Skeletal muscle cell (primary cell): ENCODE data around the gene SPESP1.
"Not testable (repeated sequence)": the region's sequence is repeated elsewhere in the genome, so short reads cannot be mapped to it uniquely, and the experiment has no call there.

ENCODE experiments used
- DNase-seq: peaks from one replicate; pipeline ENCODE4 v3.0.0-alpha.2; 2010; ENCODE audit warnings: low read depth
- H3K4me3 ChIP-seq: 2 replicates; pipeline ENCODE4 v1.5.1; 2011; ENCODE audit warnings: low read depth, mild to moderate bottlenecking, control low read depth, low read length, moderate library complexity

Gene SPESP1

DNA sequence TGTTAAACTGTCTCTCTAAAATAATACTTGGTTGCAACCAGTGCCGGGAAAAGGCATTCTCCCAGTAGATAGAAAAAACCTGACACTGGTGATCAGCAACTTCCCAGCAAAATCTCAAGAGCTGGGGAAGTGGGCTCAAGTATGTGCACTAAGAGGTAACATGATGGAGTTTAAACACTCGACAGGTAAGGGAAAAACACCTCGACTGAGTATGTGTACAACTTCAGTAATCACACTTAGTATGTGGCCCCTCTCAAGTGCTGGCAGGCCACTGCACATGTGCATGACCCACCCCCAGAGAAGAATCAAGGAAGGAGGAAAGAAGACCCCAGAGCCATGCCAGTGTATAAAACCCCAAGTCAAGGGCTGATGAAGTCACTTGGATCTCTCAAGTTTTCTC, 27.4 kb downstream of the SPESP1 start:
- H3K4me3 ChIP-seq: no peak overlapping the region
- no peak for DNase-seq

DNA sequence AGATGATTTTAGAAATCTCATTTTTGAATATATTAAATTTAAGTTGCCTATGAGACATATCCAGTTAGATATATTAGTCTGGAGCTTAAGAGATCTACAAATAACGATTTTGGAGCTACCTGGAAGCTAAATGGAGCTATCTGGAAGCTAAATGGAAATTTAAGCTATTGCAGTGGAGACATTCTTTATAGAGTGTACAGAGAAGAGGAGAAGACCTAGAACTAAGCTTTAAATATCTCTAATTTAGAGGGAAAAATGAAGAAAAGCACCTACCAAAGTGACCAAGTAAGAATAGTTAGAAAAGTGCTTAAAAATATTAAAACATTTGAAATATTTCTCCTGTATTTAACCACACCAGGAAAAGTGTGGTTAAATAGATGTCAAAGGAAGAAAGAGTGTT, 28.3 kb downstream of the SPESP1 start:
- DNase-seq: no peak
- H3K4me3 ChIP-seq: no peak overlapping the region

DNA sequence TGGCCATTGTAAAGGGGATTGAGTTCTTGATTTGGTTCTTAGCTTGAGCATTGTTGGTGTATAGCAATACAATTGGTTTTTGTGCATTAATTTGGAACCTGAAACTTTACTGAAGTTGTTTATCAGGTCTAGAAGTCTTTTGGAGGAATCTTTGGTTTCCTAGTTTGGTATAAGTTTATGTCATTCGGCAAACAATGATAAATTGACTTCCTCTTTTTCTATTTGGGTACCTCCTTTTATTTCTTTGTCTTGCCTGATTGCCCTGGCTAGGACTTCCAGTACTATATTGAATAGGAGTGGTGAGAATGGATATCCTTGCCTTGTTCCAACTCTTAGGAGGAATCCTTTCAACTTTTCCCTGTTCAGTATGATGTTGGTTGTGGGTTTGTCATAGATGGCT, 32.1 kb downstream of the SPESP1 start:
- no peak for DNase-seq
- no peak overlapping the region for H3K4me3 ChIP-seq

DNA sequence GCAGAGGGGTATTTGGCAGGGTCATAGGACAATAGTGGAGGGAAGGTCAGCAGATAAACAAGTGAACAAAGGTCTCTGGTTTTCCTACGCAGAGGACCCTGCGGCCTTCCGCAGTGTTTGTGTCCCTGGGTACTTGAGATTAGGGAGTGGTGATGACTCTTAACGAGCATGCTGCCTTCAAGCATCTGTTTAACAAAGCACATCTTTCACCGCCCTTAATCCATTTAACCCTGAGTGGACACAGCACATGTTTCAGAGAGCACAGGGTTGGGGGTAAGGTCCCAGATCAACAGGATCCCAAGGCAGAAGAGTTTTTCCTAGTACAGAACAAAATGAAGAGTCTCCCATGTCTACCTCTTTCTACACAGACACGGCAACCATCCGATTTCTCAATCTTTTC, 33.4 kb downstream of the SPESP1 start:
- H3K4me3 ChIP-seq, DNase-seq: not testable (repeated sequence)

DNA sequence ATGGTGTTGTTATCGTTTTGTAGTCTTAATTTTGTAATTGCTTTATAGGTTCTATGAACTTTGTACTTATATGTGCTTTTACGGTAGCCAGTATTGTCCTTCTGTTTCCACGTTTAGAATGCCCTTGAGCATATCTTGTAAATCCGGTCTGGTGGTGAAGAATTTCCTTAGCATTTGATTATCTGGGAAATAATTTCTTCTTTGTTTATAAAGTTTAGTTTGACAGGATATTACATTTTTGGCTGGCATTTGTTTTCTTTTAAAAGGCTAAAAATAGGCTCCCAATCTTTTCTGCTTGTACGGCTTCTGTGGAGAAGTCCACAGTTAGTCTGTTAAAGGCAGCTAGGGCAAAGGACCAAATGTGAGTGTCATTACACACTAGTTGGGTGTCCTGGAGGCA, 36.7 kb downstream of the SPESP1 start:
- no peak for DNase-seq
- no peak overlapping the region for H3K4me3 ChIP-seq

DNA sequence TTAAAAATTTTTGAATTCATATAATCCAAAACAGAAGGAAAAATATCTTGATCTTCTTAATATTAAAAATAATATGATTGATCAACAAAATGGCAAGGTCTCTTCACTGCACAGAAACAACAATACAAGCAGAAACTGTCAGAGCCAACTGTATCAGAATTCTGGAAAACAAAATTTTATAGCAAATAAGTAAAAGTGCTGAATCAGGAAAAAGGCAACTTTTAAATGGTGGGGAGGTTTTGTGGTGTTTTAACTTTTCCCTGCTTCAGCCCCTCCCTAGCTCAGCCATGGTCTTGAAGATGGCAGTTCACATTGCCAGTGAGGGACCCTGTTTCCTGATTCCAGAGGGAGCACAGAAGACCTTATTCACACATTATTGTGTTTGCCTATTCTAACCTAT, 37.6 kb downstream of the SPESP1 start:
- H3K4me3 ChIP-seq: no peak overlapping the region
- DNase-seq: no peak

DNA sequence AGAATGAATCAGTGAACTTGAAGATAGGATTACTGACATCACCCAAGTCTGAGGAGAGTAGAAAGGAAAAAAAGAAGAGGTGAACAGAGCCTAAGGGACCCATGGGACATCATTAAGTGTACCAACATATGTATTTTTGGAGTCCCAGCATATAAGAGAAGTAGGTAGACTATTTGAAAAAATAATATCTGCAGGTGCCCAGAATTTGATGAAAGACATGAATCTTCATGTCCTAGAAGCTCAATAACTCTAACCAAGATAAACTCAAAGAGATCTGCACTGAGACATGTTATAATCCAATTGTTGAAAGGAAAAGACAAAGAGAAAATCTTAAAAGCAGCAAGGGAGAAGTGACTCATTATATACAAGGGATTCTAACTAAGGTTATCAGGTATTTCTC, 39.0 kb downstream of the SPESP1 start:
- H3K4me3 ChIP-seq: no peak overlapping the region
- no peak for DNase-seq

DNA sequence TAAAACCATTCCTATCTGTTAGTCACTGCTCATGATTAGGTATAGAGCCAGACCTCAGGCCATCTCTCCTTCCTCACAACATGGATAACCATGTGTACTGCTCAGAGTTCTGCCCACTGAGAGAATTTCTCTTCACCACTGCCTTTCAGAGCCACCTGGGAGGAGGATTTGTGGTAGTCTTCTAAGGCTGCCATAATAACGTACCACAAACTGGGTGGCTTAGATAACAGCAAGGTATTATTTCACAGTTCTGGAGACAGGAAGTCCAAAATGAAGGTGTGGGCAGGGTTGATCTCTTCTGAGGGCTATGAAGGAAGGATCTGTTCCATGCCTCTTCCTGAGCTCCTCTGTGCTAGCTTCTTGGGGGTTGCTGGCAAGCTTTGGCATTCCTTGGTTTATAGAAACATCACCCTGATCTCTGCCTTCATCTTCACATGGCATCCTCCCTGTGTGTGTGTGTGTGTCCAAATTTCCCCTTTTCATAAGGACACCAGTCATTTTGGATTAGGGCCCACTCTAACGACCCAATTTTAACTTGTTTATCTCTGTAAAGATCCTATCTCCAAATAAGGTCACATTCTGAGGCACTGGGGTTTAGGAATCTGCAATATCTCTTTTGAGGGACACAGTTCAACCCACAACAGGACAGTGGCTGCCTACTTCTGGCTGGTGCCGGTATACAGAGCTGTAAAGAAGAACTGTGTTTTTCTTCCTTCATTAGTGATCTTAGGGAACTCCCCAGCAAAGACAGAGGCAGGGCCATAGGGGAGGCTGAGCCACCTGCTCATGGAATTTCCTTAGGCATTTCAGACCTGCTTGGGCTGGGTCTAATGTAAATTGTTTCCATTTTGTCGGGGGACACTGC, 42.1 kb downstream of the SPESP1 start:
- no peak overlapping the region for H3K4me3 ChIP-seq
- no peak for DNase-seq

DNA sequence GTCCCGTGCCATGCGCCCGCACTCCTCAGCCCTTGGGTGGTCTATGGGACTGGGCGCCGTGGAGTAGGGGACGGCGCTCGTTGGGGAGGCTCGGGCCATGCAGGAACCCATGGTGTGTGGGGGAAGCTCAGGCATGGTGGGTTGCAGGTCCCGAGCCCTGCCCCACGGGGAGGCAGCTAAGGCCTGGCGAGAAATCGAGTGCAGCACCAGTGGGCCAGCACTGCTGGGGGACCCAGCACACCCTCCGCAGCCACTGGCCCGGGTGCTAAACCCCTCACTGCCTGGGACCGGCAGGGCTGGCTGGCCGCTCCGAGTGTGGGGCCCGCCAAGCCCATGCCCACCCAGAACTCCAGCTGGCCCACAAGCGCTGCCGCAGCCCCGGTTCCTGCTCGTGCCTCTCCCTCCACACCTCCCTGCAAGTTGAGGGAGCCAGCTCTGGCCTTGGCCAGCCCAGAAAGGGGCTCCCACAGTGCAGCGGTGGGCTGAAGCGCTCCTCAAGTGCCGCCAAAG, 45.4 kb downstream of the SPESP1 start:
- not testable (repeated sequence) for H3K4me3 ChIP-seq, DNase-seq

DNA sequence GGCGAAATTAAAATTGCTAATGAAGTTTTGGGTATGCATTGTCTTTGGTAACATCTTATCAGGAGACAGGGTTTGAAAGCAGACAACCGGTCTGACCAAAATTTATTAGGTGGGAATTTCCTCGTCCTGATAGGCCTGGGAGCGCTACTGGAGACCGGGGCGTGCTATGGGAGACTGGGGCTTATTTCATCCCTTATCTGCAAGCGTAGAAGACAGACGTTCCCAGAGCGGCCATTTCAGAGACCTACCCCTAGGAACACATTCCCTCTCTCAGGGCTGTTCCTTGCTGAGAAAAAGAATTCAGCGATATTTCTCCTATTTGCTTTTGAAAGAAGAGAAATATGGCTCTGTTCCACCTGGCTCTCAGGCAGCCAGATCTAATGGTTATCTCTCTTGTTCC, 47.1 kb downstream of the SPESP1 start:
- DNase-seq: not testable (repeated sequence)

DNA sequence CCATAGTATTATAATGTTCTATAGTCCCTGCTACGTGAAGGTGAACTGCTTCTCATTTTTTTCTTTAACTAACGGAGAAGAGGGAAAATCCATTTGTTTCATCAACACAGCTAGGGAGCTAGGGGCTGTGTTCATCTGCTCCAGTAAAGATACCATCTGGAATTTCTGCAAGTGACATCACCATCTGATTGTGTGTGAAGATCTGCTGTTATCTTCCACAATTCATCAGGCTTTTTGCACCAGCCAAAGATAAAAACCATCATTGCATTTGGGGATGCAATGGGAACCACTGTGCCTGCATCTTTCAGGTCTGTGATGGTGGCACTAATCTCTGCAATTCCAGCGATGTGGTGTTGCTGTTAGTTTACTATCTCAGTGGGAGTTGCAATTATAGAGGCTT, 48.7 kb downstream of the SPESP1 start:
- no peak for DNase-seq
- H3K4me3 ChIP-seq: no peak overlapping the region

More for the DNA sequence above, 47.1 kb downstream of the SPESP1 start:
- H3K4me3 ChIP-seq: not testable (repeated sequence)

DNA sequence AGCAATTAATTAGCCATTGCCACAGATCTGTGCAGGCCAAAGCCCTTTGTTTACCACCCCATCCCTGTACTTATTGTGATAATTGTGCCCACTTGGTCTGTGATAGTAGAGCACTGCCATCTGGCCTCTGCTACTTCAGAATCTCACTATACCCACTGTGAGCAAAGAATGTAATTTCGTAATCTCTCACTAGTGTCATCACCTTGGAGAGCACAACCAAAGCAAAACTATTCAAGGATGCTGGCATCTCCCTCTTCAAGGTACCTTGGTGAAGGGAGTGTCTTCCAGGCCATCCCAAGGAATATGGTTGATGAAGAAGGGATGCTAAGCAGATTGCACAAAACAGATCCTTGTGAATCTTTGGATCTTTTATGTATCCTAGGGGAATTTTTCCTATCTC, 49.5 kb downstream of the SPESP1 start:
- no peak overlapping the region for H3K4me3 ChIP-seq
- no peak for DNase-seq

DNA sequence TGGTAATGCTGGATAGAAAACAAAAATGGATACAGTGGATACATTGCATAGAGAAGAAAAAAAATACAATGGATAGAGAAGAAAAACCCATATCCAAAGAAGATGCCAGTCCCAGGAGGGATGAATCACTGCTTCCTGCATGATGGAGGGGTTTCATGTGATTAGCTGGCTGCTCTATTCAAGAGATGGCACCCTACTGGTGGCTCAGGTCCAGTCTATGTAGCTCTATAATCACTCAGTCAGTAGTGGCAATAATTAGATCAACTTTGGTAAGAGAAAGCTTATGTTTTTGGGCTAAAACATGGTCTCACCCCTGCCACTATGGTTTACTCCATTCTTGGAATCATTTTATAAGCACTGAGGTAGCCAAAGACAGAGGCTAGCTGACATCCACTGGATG, 50.5 kb downstream of the SPESP1 start:
- DNase-seq: no peak
- no peak overlapping the region for H3K4me3 ChIP-seq

DNA sequence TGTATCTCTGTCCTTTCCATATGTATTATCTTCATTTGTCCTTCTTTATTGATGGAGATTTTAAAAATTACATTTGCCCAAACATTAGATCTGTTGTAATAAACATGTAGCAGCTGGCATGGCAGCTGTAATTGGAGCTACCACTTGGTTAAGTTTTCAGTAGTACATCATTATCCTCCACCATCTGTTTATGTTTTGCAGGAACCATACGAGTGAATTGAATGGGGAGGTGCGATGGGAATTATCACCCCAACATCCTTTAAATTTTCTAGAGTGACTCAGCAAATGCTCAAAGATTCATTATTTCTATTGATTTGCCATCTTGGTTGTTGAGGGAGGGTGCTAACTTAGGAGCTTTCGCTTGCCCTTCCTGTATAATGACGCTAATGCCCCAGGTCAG, 51.6 kb downstream of the SPESP1 start:
- no peak for DNase-seq
- H3K4me3 ChIP-seq: no peak overlapping the region

DNA sequence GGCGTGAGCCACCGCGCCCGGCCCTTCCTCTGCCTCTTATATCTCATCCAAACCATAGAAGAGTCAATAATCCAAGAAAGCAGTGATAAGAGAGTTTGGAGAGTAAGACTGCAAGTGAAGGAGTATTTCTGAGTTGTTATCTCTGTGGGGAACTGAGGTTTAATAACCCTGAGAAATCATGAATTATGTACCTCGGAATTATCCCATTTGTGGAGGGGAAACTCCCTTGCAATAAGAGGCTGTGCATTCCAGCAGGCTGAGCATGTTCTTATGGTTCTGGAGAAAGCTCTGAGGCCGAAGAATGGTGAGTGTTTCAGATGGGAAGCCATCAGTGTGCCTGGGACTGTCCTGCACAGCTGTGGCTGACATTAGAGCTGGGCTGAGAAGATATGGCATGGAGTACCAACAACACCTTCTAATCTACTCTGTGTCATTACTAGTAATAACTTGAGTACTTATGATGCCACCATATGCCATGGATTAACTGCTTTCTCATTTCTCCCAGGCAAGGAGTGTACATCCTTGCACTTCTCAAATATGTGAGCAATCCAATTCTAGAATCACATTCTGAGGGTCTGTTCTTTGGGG, 52.7 kb downstream of the SPESP1 start:
- no peak overlapping the region for H3K4me3 ChIP-seq
- no peak for DNase-seq

DNA sequence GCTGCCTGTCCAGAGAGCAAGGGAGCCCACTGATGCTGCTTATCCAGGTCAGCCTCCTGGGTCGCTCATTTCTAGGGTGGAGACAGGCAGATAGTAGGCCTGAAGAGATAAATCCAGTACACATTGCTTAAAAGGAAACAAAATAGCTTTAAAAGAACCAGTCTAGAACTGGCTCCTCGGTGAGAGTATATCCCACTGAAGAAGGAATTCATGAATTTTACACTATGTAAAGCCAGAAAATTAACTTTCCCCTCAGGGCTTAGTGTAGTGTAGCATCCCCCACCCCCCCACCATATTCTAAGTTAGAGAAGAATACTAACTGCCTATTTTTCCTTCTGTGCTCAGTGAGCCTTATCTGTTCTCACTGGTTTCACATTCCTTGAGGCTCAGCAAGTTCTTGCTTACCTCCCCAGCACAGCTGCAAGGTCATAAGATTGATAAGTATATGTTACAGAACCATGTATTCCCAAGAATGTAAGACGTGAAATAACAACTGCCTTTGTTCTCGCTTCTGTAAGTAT, 53.7 kb downstream of the SPESP1 start:
- no peak overlapping the region for H3K4me3 ChIP-seq
- DNase-seq: no peak

DNA sequence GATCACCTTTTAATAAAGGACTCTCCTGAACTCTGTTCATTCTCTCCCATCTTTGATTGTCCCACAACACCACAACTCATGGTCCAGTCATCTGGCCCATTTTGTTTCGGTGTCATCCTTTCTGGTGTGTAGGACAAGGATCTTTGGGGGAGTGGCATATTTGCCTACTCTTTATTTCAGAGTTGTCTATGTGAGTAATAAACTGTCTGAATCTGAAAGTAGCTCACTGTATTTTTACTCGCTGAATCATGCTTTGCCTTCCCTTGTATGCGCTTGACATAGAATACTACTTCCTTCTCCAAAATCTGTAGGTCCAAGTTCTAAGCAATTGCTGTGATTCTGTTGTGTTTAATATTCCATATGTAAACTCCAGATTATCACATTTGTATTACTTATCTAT, 54.3 kb downstream of the SPESP1 start:
- no peak for DNase-seq
- H3K4me3 ChIP-seq: no peak overlapping the region

DNA sequence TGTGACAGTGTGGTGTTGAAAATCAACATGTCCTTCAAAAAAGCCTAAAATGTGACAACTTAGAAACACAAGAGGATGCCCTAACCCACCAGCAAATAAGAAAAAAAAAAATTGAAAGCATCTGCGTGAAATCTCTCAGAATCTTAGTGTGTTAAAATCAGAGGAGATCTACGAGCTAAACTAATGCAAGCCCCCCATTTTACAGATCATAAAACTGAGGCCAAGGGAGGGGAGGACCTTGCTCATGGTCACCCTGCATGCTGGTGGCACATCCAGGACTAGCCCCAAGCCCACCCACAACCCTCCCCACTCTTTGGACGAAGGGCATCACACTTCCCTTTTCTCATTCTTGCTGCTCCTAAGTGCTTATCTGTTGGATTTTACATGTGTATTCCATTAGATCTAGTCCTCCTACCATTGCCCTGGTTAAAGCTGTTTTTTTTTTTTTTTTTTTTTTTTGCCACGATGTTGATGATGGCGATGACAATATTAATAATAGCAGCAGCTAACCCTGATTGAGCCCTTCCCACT, 55.1 kb downstream of the SPESP1 start:
- no peak overlapping the region for H3K4me3 ChIP-seq
- no peak for DNase-seq

DNA sequence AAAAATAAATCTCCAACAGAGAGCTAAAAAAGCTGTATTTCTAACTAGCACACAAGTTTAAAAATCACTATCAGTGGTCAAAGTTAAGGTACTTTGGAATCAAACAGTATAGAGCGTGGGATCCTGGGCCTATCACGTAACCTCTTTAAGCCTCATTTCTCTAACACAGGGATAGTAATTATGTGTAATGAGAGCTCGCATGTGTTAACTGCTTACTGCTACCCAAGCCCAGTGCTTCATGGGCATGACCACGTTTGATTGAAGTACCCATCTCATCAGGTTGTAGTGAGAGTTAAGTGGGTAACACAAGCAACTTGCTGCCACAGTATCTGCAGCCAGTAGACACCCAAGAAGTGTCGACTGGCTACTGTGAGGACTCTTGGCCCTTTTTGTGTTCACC, 56.0 kb downstream of the SPESP1 start:
- H3K4me3 ChIP-seq: no peak overlapping the region
- no peak for DNase-seq

DNA sequence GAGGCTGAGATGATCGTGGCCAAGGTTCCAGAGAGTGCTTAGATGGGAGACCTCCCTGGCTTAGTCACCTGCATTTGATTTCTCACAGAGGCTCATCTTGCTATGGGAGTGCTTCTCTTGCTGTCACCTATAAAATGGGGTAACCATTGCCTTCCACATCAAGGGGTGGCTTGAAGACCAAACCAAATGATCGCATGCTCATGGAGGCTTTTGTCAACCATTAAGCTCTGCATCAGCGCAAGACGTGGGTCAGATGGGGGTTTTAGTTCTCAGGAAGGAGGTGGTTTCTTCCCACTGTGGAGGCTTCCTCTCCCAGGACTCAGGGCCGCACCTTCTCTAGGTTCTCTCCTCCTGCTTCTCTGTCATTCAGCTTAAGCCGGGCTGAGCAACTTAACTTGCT, 56.8 kb downstream of the SPESP1 start:
- no peak for DNase-seq
- no peak overlapping the region for H3K4me3 ChIP-seq

DNA sequence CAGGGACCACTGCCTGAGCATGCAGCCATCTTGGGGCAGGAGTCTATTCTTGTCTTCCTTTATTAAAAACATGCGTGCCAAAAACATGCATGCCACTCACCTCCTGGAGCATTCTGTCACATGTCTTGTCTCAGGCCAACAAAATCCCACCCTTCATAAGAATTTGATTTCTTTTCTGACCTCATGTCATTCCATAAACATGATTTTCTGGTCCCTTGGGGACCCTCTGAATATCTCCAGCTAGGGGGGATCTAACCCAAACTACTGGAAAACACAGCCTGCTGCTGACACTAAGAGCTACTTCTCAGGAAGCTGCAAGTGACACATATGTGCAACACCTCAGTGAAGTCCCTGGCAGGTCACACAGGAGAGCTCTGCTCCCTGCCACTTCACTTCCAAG, 57.4 kb downstream of the SPESP1 start:
- DNase-seq: no peak
- no peak overlapping the region for H3K4me3 ChIP-seq
